Tibial nerve (tissue), 3 donors: ENCODE data around the gene TP53.

ENCODE experiments used
- CTCF ChIP-seq, 5 experiments: fragments of 200-600 bp in 3 of 5; fragments of 450-650 bp in 2 of 5; sonication (generic) in 3 of 5; IDR thresholded peaks; one replicate each; pipeline ENCODE4 v1.5.1; 2016 to 2019; ENCODE audit warnings: antibody characterized with exemption in 5 of 5, mild to moderate bottlenecking in 3 of 5, moderate library complexity in 2 of 5
- POLR2A ChIP-seq, 2 donors: fragments of 450-650 bp; IDR thresholded peaks; one replicate each; pipeline ENCODE4 v1.6.1; 2017; ENCODE audit warnings: antibody characterized with exemption in 2 of 2, mild to moderate bottlenecking in 2 of 2, moderate library complexity in 2 of 2

GRCh38 chr17:7629939-7630571, 57.2 kb downstream of the TP53 start, which contains the start of gene SHBG:
- no peak for TF ChIP-seq CTCF (IDR thresholded peaks at IDR 0.05)
- no peak for TF ChIP-seq POLR2A (IDR thresholded peaks at IDR 0.05)
